Mesothelial cell of epicardium (in vitro differentiated cells): ENCODE results near the gene SDC4. TPM values are rescaled to one million over a fixed set of nuclear protein-coding genes. Genes with fewer than 3 reads are reported as not detected.
"Not testable (repeated sequence)": the region's sequence is repeated elsewhere in the genome, so short reads cannot be mapped to it uniquely, and the experiment has no call there.

Experiments
- DNase-seq, 2 experiments: peaks; one replicate each; pipeline ENCODE4 v3.0.0; 2021; ENCODE audit warnings: low spot score in 2 of 2; ENCODE audit not compliant: unreplicated experiment in 2 of 2
- H3K27ac Mint-ChIP-seq: 2 replicates; pipeline ENCODE4 v1.8.0; 2021; ENCODE audit warnings: mixed read lengths
- H3K27me3 Mint-ChIP-seq: 2 replicates; pipeline ENCODE4 v1.8.0; 2021; ENCODE audit warnings: low read depth, mixed read lengths
- H3K36me3 Mint-ChIP-seq: 2 replicates; pipeline ENCODE4 v1.8.0; 2021; ENCODE audit warnings: mixed read lengths
- H3K4me1 Mint-ChIP-seq: 2 replicates; pipeline ENCODE4 v1.8.0; 2021; ENCODE audit warnings: mixed read lengths
- H3K4me3 Mint-ChIP-seq: 2 replicates; pipeline ENCODE4 v1.8.0; 2021; ENCODE audit warnings: mild to moderate bottlenecking, moderate library complexity, mixed read lengths
- H3K9me3 Mint-ChIP-seq: 2 replicates; pipeline ENCODE4 v1.8.0; 2021; ENCODE audit warnings: mixed read lengths
- CTCF ChIP-seq: fragments of 200-600 bp; sonication (generic); IDR thresholded peaks from one replicate; pipeline ENCODE4 v1.5.0; 2021; ENCODE audit warnings: antibody characterized with exemption; ENCODE audit not compliant: unreplicated experiment
- total RNA-seq: library from RNA; stranded (reverse); gene quantifications from 3 replicates; pipeline ENCODE4 v1.2.1, GENCODE V29; 2021

The SDC4 gene
- total RNA-seq, 1 donor from 2014 or later, result 46.7 TPM

- Mint-ChIP-seq H3K4me3 (no peak overlapping the region), H3K27me3 (no peaks in the 10 kb centered on the region), H3K9me3 (no peaks in the 10 kb centered on the region), H3K27ac (no peak overlapping the region), H3K4me1 (peaks cover 18% of the 10 kb centered on the region), H3K36me3 (no peaks in the 10 kb centered on the region)
- no peak for DNase-seq
- no peak for TF ChIP-seq CTCF
Measured at GRCh38 chr20:45355209-45356084, 7.2 kb upstream of the SDC4 start.

DNA sequence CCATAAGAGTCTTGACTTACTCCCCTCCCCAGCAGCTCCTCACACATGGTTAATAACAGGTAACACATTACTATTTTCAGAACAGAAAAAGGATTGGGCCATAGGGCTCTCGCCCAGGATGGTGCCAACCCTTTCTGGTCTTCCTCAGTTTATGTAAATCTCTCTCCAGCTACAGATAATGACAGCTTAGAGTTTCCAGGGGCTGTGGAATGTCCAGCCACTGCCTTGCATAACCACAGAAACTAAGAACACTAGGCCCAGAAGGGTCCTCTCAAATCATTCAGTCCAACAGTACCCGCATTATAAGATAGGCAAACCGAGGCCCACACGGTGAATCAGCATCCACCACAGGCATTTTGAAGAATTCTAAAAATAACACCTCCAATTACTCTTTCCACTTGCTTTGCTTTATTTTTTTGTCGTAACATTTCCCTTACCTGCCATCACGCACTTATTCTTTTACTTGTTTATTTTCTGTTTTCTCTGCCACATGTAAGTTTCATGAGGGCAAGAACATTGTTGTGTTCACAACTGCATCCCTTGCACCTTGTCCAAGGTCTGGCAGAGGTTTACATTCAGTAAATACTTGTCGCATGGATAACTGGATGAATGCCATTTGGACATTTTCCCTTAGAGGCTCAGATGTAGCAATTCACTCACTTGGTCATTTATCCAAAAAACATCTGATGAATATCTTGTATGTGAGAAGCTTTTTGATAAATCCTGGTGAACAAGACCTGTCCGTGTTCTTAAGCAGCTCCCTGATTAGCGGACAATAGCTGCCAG lies 6.4 kb upstream of the SDC4 start:
- no peaks in the 10 kb centered on the region for H3K27me3 Mint-ChIP-seq
- H3K9me3 Mint-ChIP-seq, result no peaks in the 10 kb centered on the region
- peaks cover 14% of the 10 kb centered on the region for H3K4me1 Mint-ChIP-seq
- no peak overlapping the region for H3K27ac Mint-ChIP-seq
- TF ChIP-seq CTCF, result no peak
- no peak overlapping the region for H3K4me3 Mint-ChIP-seq
- DNase-seq, result no peak
- no peaks in the 10 kb centered on the region for H3K36me3 Mint-ChIP-seq

DNA sequence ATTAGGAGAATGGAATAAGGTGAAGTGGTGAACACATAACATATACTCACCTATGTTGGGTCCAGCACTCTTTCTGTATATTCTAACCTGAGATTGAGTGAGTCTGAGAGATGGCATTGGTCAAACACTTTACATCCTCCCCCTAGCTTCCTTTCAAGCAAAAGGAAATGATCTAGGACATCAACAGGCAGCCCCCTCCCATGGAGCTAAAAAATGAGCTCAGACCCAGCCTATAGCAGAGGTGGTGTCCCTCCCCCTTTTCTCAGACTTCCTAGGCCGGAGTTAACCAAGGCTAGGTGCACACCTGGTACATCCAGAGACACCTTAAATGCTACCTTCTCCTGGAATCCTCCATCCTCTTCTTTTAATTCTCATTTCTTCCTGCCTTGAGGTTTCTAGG lies 5.5 kb upstream of the SDC4 start:
- H3K9me3 Mint-ChIP-seq, result no peaks in the 10 kb centered on the region
- no peak overlapping the region for H3K27ac Mint-ChIP-seq
- H3K4me1 Mint-ChIP-seq, result peaks cover 9% of the 10 kb centered on the region
- no peak for DNase-seq
- H3K4me3 Mint-ChIP-seq, result no peak overlapping the region
- H3K36me3 Mint-ChIP-seq, result no peaks in the 10 kb centered on the region
- TF ChIP-seq CTCF, result no peak
- no peaks in the 10 kb centered on the region for H3K27me3 Mint-ChIP-seq

DNA sequence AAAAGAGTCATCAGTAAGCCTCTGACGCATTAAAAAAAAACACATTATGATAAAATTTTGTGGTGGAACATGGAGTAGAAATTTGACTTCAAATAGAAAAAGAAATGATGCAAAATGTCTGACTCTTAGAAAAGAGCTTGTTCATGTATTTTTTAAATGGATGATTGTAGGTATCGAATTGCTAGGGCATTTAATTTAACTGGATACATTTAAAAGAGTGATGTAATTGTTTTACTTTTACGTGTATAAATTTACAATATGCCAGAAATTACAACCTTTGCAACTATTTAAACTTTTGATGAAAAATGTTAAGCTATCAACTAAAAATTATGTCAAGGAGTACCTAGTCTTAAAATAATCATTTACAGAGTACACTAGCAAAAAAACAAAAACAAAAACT lies 4.5 kb upstream of the SDC4 start:
- DNase-seq, result no peak
- Mint-ChIP-seq H3K27me3 (no peaks in the 10 kb centered on the region), H3K4me1 (peaks cover under 1% of the 10 kb centered on the region), H3K9me3 (no peaks in the 10 kb centered on the region), H3K27ac (no peak overlapping the region), H3K36me3 (no peaks in the 10 kb centered on the region), H3K4me3 (no peak overlapping the region)
- TF ChIP-seq CTCF, result no peak

DNA sequence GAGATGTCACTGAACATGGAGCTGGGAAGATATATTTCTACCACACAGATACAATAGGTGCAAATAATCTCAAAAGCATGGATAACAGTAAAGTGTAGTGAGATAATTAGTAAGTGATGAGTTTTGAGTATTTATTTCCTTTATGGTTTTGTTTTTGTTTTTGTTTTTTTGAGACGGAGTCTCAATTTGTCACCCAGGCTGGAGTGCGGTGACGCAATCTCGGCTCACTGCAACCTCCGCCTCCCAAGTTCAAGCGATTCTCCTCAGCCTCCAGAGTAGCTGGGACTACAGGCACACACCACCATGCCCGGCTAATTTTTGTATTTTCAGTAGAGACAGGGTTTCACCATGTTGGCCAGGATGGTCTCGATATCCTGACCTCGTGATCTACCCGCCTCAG lies 2.6 kb upstream of the SDC4 start:
- not testable (repeated sequence) for H3K27ac Mint-ChIP-seq, H3K9me3 Mint-ChIP-seq, H3K36me3 Mint-ChIP-seq, H3K4me3 Mint-ChIP-seq, H3K27me3 Mint-ChIP-seq, DNase-seq
- H3K4me1 Mint-ChIP-seq, result peaks cover 20% of the 10 kb centered on the region

DNA sequence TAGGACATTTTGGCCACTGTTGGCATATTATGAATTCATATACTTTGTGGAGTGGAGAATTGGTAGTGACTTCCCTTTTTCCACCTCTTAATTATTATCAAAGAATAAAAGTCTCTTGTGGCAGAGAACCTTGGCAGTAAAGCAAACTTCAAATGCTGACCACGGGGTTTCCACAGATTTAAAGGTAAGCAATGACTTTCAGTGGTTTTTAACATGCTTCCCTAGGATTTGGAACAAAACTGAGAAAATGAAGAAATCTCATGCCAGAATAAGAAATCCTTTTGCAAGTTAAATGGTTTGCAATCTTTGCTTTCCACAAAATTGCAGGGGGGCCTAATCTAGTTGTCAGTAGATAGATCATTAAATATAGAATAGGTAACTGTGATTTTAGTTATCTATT lies 2.0 kb upstream of the SDC4 start:
- Mint-ChIP-seq H3K9me3 (no peaks in the 10 kb centered on the region), H3K27me3 (no peaks in the 10 kb centered on the region), H3K27ac (no peak overlapping the region), H3K4me3 (no peak overlapping the region), H3K36me3 (no peaks in the 10 kb centered on the region), H3K4me1 (peaks cover 25% of the 10 kb centered on the region)
- DNase-seq, result no peak
- TF ChIP-seq CTCF, result no peak
